ENCODE measurements around the gene TRIM56. TPM values are rescaled to one million over a fixed set of nuclear protein-coding genes. Genes with fewer than 3 reads are reported as not detected.
"Not testable (repeated sequence)": the region's sequence is repeated elsewhere in the genome, so short reads cannot be mapped to it uniquely, and the experiment has no call there.

TRIM56 gene
- total RNA-seq, 4 donors from 2014 or later: 9.7 to 73.0 (median 26.3) TPM

DNA sequence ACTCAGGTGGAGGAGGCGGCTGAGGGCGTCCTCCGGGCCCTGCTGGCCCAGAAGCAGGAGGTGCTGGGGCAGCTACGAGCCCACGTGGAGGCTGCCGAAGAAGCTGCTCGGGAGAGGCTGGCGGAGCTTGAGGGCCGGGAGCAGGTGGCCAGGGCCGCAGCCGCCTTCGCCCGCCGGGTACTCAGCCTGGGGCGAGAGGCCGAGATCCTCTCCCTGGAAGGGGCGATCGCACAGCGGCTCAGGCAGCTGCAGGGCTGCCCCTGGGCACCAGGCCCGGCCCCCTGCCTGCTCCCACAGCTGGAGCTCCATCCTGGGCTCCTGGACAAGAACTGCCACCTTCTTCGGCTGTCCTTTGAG lies 2.8 kb downstream of the TRIM56 start:
- Histone ChIP-seq H3K36me3 (no peaks in the 10 kb centered on the region), H3K4me1 (peaks cover 0 to 17% of the 10 kb centered on the region in 2 donors), H3K4me3 (no peak overlapping the region), H3K27me3 (no peaks in the 10 kb centered on the region), H3K9me3 (no peaks in the 10 kb centered on the region), H3K27ac (no peak overlapping the region)
- intact Hi-C loops (cut with DNase I; ENCODE audit: low total_unique reads): no loop called here
- DNase-seq: no peak
- TF ChIP-seq, protein P1, sequence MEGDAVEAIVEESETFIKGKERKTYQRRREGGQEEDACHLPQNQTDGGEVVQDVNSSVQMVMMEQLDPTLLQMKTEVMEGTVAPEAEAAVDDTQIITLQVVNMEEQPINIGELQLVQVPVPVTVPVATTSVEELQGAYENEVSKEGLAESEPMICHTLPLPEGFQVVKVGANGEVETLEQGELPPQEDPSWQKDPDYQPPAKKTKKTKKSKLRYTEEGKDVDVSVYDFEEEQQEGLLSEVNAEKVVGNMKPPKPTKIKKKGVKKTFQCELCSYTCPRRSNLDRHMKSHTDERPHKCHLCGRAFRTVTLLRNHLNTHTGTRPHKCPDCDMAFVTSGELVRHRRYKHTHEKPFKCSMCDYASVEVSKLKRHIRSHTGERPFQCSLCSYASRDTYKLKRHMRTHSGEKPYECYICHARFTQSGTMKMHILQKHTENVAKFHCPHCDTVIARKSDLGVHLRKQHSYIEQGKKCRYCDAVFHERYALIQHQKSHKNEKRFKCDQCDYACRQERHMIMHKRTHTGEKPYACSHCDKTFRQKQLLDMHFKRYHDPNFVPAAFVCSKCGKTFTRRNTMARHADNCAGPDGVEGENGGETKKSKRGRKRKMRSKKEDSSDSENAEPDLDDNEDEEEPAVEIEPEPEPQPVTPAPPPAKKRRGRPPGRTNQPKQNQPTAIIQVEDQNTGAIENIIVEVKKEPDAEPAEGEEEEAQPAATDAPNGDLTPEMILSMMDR (IDR thresholded peaks at IDR 0.05): no peak
- TF ChIP-seq POLR2A (IDR thresholded peaks at IDR 0.05): no peak

DNA sequence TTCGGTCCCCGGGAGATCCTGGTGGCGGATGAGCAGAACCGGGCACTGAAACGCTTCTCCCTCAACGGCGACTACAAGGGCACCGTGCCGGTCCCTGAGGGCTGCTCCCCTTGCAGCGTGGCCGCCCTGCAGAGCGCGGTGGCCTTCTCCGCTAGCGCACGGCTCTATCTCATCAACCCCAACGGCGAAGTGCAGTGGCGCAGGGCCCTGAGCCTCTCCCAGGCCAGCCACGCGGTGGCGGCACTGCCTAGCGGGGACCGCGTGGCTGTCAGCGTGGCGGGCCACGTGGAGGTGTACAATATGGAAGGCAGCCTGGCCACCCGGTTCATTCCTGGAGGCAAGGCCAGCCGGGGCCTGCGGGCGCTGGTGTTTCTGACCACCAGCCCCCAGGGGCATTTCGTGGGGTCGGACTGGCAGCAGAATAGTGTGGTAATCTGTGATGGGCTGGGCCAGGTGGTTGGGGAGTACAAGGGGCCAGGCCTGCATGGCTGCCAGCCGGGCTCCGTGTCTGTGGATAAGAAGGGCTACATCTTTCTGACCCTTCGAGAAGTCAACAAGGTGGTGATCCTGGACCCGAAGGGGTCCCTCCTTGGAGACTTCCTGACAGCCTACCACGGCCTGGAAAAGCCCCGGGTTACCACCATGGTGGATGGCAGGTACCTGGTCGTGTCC lies 3.7 kb downstream of the TRIM56 start:
- H3K4me1 ChIP-seq: peaks cover 0 to 17% of the 10 kb centered on the region in 2 donors
- no peaks in the 10 kb centered on the region for H3K36me3 ChIP-seq
- intact Hi-C loops (cut with DNase I; ENCODE audit: low total_unique reads): no loop called here

GRCh38 chr7:101089876-101090275 lies 4.6 kb downstream of the TRIM56 start:
- Histone ChIP-seq H3K4me1 (peaks cover 0 to 17% of the 10 kb centered on the region in 2 donors), H3K36me3 (no peaks in the 10 kb centered on the region), H3K4me3 (no peak overlapping the region), H3K9me3 (no peaks in the 10 kb centered on the region), H3K27ac (no peak overlapping the region), H3K27me3 (no peaks in the 10 kb centered on the region)
- TF ChIP-seq, protein P1 (IDR thresholded peaks at IDR 0.05): no peak
- no peak for TF ChIP-seq POLR2A (IDR thresholded peaks at IDR 0.05)
- no peak for DNase-seq
- intact Hi-C loops (cut with DNase I; ENCODE audit: low total_unique reads): no loop called here

More for the DNA sequence above, 3.7 kb downstream of the TRIM56 start:
- DNase-seq: no peak
- no peak for TF ChIP-seq POLR2A (IDR thresholded peaks at IDR 0.05)
- TF ChIP-seq, protein P1 (IDR thresholded peaks at IDR 0.05): no peak
- Histone ChIP-seq H3K4me3 (no peak overlapping the region), H3K9me3 (no peaks in the 10 kb centered on the region), H3K27ac (no peak overlapping the region), H3K27me3 (no peaks in the 10 kb centered on the region)

DNA sequence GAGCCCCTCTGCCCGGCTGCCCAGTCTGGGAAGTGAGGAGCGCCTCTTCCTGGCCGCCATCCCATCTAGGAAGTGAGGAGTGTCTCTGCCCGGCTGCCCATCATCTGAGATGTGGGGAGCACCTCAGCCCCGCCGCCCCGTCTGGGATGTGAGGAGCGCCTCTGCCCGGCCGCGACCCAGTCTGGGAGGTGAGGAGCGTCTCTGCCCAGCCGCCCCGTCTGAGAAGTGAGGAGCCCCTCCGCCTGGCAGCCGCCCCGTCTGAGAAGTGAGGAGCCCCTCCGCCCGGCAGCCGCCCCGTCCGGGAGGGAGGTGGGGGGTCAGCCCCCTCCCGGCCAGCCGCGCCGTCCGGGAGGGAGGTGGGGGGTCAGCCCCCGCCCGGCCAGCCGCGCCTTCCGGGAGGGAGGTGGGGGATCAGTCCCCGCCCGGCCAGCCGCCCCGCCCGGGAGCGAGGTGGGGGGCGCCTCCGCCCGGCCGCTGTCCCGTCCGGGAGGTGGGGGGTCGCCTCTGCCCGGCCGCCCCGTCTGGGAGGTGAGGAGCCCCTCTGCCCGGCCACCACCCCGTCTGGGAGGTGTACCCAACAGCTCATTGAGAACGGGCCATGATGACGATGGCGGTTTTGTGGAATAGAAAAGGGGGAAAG lies 7.1 kb downstream of the TRIM56 start:
- H3K27ac ChIP-seq; H3K27me3 ChIP-seq; H3K4me1 ChIP-seq; intact Hi-C loops (cut with DNase I; ENCODE audit: low total_unique reads); H3K4me3 ChIP-seq; DNase-seq; H3K36me3 ChIP-seq; H3K9me3 ChIP-seq: not testable (repeated sequence)

DNA sequence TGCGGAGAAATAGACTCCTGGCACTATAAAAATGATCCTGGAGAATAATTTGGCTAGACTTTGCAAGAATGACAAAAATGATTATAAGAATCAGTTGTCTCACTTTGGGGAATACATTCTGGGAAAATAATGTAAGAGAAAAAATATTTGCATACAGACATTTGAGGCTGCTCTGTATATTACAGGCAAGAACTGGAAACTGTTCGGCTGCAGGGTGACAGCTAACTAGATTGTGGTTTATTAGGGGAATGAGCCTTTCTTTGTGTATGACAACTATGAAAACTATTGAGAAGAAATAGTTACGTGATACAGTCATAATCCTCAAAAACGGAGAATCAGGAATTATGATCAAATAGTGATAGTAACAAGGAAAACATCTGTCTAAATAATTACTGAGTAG lies 8.6 kb downstream of the TRIM56 start:
- intact Hi-C loops (cut with DNase I; ENCODE audit: low total_unique reads): no loop called here
- Histone ChIP-seq H3K4me1 (no peaks in the 10 kb centered on the region), H3K9me3 (no peaks in the 10 kb centered on the region), H3K36me3 (no peaks in the 10 kb centered on the region), H3K4me3 (no peak overlapping the region), H3K27ac (no peak overlapping the region), H3K27me3 (no peaks in the 10 kb centered on the region)
- no peak for DNase-seq
- TF ChIP-seq, protein P1 (IDR thresholded peaks at IDR 0.05): no peak
- TF ChIP-seq POLR2A (IDR thresholded peaks at IDR 0.05): no peak

Measured in uterus (tissue), 4 donors.